HEK293 (cell line): ENCODE data around the gene STEAP1B.

Experiments used
- CTCF ChIA-PET: fragments of 350-600 bp; formaldehyde crosslinking; extraction: SDS; loops from one replicate; lab custom pipeline; 2021; ENCODE audit warnings: antibody characterized with exemption; lab: Yijun Ruan, JAX
- POLR2A ChIA-PET: fragments of 300-600 bp; formaldehyde crosslinking; extraction: SDS; loops from one replicate; lab custom pipeline; 2020; ENCODE audit warnings: antibody characterized with exemption, inconsistent platforms; lab: Yijun Ruan, JAX
- H3K27ac ChIP-seq: fragments of 200-500 bp; sonication (Bioruptor generic); 2 replicates; pipeline ENCODE4 v1.5.1; 2014; ENCODE audit warnings: low read depth, low read length, control low read depth, inconsistent platforms; ENCODE audit errors: extremely low read depth
- H3K36me3 ChIP-seq, 2 experiments: fragments of 200-500 bp in 1 of 2; sonication (Bioruptor generic) in 1 of 2; 1 replicate in 1 of 2; 2 replicates in 1 of 2; pipeline ENCODE4 v1.5.1; 2014 to 2017; ENCODE audit warnings: inconsistent platforms in 2 of 2, low read length in 2 of 2; ENCODE audit not compliant: control insufficient read depth in 2 of 2, insufficient read depth in 1 of 2
- H3K4me1 ChIP-seq: fragments of 200-500 bp; sonication (Bioruptor generic); 2 replicates; pipeline ENCODE4 v1.5.1; 2014; ENCODE audit warnings: mild to moderate bottlenecking, low read length, inconsistent platforms; ENCODE audit not compliant: control insufficient read depth, insufficient read depth
- H3K4me3 ChIP-seq: 2 replicates; pipeline ENCODE4 v1.5.1; 2011; ENCODE audit warnings: low read depth, mild to moderate bottlenecking, control low read depth, low read length, moderate library complexity
- H3K9me3 ChIP-seq: fragments of 200-500 bp; sonication (Bioruptor generic); 2 replicates; pipeline ENCODE4 v1.5.1; 2014; ENCODE audit warnings: low read depth, low read length, inconsistent platforms; ENCODE audit not compliant: control insufficient read depth, insufficient read depth
- IKZF3 ChIP-seq: fragments of 450-650 bp; IDR thresholded peaks from 2 replicates; pipeline ENCODE4 v1.5.0; 2018; ENCODE audit warnings: missing biosample characterization, mild to moderate bottlenecking, missing genetic modification characterization, moderate library complexity
- SCRT1 ChIP-seq: fragments of 450-650 bp; formaldehyde crosslinking; IDR thresholded peaks from 2 replicates; pipeline ENCODE4 v1.5.1; 2016; ENCODE audit warnings: missing biosample characterization, missing genetic modification characterization, borderline replicate concordance
- SP2 ChIP-seq: fragments of 450-650 bp; formaldehyde crosslinking; IDR thresholded peaks from 2 replicates; pipeline ENCODE4 v1.5.1; 2016; ENCODE audit warnings: missing biosample characterization, missing genetic modification characterization
- SP7 ChIP-seq: fragments of 450-650 bp; formaldehyde crosslinking; IDR thresholded peaks from 2 replicates; pipeline ENCODE4 v1.5.1; 2016; ENCODE audit warnings: missing biosample characterization, missing genetic modification characterization
- ZIC2 ChIP-seq: fragments of 450-650 bp; formaldehyde crosslinking; IDR thresholded peaks from 2 replicates; pipeline ENCODE4 v1.5.1; 2016; ENCODE audit warnings: missing biosample characterization, missing genetic modification characterization
- ZNF202 ChIP-seq: fragments of 450-650 bp; formaldehyde crosslinking; IDR thresholded peaks from 2 replicates; pipeline ENCODE4 v1.5.1; 2016; ENCODE audit warnings: missing biosample characterization, missing genetic modification characterization, borderline replicate concordance
- ZNF211 ChIP-seq: fragments of 450-650 bp; formaldehyde crosslinking; IDR thresholded peaks from 2 replicates; pipeline ENCODE4 v1.5.1; 2016; ENCODE audit warnings: low read depth, missing biosample characterization, missing genetic modification characterization
- ZNF223 ChIP-seq: fragments of 450-650 bp; formaldehyde crosslinking; IDR thresholded peaks from 2 replicates; pipeline ENCODE4 v1.5.1; 2016; ENCODE audit warnings: missing biosample characterization, missing genetic modification characterization
- ZNF266 ChIP-seq: fragments of 450-650 bp; formaldehyde crosslinking; IDR thresholded peaks from 2 replicates; pipeline ENCODE4 v1.5.1; 2016; ENCODE audit warnings: missing biosample characterization, missing genetic modification characterization, low read depth
- ZNF324 ChIP-seq: fragments of 450-650 bp; formaldehyde crosslinking; IDR thresholded peaks from 2 replicates; pipeline ENCODE4 v1.5.1; 2016; ENCODE audit warnings: missing biosample characterization, missing genetic modification characterization
- ZNF335 ChIP-seq: fragments of 450-650 bp; formaldehyde crosslinking; conservative IDR thresholded peaks from 2 replicates; pipeline ENCODE4 v1.5.1; 2016; ENCODE audit warnings: missing biosample characterization, missing genetic modification characterization
- ZNF521 ChIP-seq: fragments of 450-650 bp; formaldehyde crosslinking; IDR thresholded peaks from 2 replicates; pipeline ENCODE4 v1.5.1; 2017; ENCODE audit warnings: missing biosample characterization, mild to moderate bottlenecking, missing genetic modification characterization
- ZNF549 ChIP-seq: fragments of 450-650 bp; IDR thresholded peaks from 2 replicates; pipeline ENCODE4 v1.5.1; 2018; ENCODE audit warnings: missing biosample characterization, missing genetic modification characterization, mild to moderate bottlenecking, inconsistent platforms, moderate library complexity
- ZNF623 ChIP-seq: fragments of 450-650 bp; formaldehyde crosslinking; IDR thresholded peaks from 2 replicates; pipeline ENCODE4 v1.5.1; 2016; ENCODE audit warnings: missing biosample characterization, missing genetic modification characterization
- ZNF654 ChIP-seq: fragments of 450-650 bp; formaldehyde crosslinking; IDR thresholded peaks from 2 replicates; pipeline ENCODE4 v1.5.1; 2016; ENCODE audit warnings: low read depth, missing biosample characterization, missing genetic modification characterization
- ZNF660 ChIP-seq: fragments of 450-650 bp; IDR thresholded peaks from 2 replicates; pipeline ENCODE4 v1.5.1; 2018; ENCODE audit warnings: missing biosample characterization, mild to moderate bottlenecking, missing genetic modification characterization
- ZNF664 ChIP-seq: fragments of 450-650 bp; formaldehyde crosslinking; IDR thresholded peaks from 2 replicates; pipeline ENCODE4 v1.5.1; 2016; ENCODE audit warnings: missing biosample characterization, missing genetic modification characterization
- ZNF670 ChIP-seq: fragments of 450-650 bp; formaldehyde crosslinking; IDR thresholded peaks from 2 replicates; pipeline ENCODE4 v1.5.1; 2016; ENCODE audit warnings: missing biosample characterization, missing genetic modification characterization, low read depth
- ZNF76 ChIP-seq: fragments of 450-650 bp; formaldehyde crosslinking; IDR thresholded peaks from 2 replicates; pipeline ENCODE4; 2016; ENCODE audit warnings: low read depth, missing biosample characterization, missing genetic modification characterization, borderline replicate concordance
- ZNF768 ChIP-seq: fragments of 450-650 bp; formaldehyde crosslinking; IDR thresholded peaks from 2 replicates; pipeline ENCODE4 v1.5.1; 2018; ENCODE audit warnings: missing biosample characterization, mild to moderate bottlenecking, missing genetic modification characterization
- ZNF792 ChIP-seq: fragments of 450-650 bp; formaldehyde crosslinking; IDR thresholded peaks from 2 replicates; pipeline ENCODE4 v1.5.1; 2016; ENCODE audit warnings: missing biosample characterization, missing genetic modification characterization
- TF ChIP-seq, protein P1 (sequence below): fragments of 450-650 bp; formaldehyde crosslinking; IDR thresholded peaks from 2 replicates; pipeline ENCODE4 v1.5.1; 2016; ENCODE audit warnings: missing biosample characterization, missing genetic modification characterization
- TF ChIP-seq, protein P2 (sequence below): fragments of 450-650 bp; formaldehyde crosslinking; IDR thresholded peaks from 2 replicates; pipeline ENCODE4 v1.5.1; 2016; ENCODE audit warnings: missing biosample characterization, missing genetic modification characterization
- TF ChIP-seq, protein P3 (sequence below): fragments of 450-650 bp; formaldehyde crosslinking; IDR thresholded peaks from 2 replicates; pipeline ENCODE4 v1.5.1; 2016; ENCODE audit warnings: missing biosample characterization, missing genetic modification characterization
- TF ChIP-seq, protein P4 (sequence below): fragments of 450-650 bp; formaldehyde crosslinking; IDR thresholded peaks from 2 replicates; pipeline ENCODE4 v1.5.1; 2017; ENCODE audit warnings: missing biosample characterization, missing genetic modification characterization
- TF ChIP-seq, protein P5 (sequence below): fragments of 450-650 bp; formaldehyde crosslinking; IDR thresholded peaks from 2 replicates; pipeline ENCODE4 v1.5.1; 2017; ENCODE audit warnings: missing biosample characterization, missing genetic modification characterization
- TF ChIP-seq, protein P6 (sequence below): fragments of 450-650 bp; formaldehyde crosslinking; IDR thresholded peaks from 2 replicates; pipeline ENCODE4 v1.5.1; 2016; ENCODE audit warnings: missing biosample characterization, missing genetic modification characterization

STEAP1B gene

DNA sequence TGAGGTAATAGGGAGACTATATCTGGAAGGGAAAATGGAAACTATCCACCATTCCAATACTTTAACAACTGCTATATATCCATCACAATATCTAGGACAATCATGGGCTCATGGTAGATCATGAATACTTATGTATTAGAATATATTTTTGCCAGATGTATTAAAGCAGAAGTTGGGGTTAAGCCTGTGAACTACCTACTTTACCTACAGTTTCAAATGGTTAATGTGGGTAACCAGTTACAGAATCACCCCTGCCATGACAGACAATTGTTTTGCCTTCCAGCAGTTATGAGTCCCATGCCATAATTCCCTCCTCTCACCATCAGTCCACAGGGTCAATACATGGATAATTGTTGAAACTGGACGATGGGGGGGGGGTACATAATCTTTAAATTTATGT is 113.1 kb downstream of the STEAP1B start:
- Histone ChIP-seq H3K9me3 (no peaks in the 10 kb centered on the region), H3K36me3 (no peaks in the 10 kb centered on the region)
- CTCF ChIA-PET, result no interaction called here
- no peak for TF ChIP-seq ZNF335 (tag by site-specific recombination)
- TF ChIP-seq, protein P1, sequence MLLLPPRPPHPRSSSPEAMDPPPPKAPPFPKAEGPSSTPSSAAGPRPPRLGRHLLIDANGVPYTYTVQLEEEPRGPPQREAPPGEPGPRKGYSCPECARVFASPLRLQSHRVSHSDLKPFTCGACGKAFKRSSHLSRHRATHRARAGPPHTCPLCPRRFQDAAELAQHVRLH (tag by site-specific recombination), result no peak
- no peak for TF ChIP-seq ZNF623 (tag by site-specific recombination)
- TF ChIP-seq ZNF202 (tag by site-specific recombination), result no peak
- no peak for TF ChIP-seq ZNF324
- TF ChIP-seq ZNF660 (tag by site-specific recombination), result no peak
- TF ChIP-seq ZNF521 (tag by site-specific recombination), result no peak
- TF ChIP-seq, protein P2, sequence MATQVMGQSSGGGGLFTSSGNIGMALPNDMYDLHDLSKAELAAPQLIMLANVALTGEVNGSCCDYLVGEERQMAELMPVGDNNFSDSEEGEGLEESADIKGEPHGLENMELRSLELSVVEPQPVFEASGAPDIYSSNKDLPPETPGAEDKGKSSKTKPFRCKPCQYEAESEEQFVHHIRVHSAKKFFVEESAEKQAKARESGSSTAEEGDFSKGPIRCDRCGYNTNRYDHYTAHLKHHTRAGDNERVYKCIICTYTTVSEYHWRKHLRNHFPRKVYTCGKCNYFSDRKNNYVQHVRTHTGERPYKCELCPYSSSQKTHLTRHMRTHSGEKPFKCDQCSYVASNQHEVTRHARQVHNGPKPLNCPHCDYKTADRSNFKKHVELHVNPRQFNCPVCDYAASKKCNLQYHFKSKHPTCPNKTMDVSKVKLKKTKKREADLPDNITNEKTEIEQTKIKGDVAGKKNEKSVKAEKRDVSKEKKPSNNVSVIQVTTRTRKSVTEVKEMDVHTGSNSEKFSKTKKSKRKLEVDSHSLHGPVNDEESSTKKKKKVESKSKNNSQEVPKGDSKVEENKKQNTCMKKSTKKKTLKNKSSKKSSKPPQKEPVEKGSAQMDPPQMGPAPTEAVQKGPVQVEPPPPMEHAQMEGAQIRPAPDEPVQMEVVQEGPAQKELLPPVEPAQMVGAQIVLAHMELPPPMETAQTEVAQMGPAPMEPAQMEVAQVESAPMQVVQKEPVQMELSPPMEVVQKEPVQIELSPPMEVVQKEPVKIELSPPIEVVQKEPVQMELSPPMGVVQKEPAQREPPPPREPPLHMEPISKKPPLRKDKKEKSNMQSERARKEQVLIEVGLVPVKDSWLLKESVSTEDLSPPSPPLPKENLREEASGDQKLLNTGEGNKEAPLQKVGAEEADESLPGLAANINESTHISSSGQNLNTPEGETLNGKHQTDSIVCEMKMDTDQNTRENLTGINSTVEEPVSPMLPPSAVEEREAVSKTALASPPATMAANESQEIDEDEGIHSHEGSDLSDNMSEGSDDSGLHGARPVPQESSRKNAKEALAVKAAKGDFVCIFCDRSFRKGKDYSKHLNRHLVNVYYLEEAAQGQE (tag by site-specific recombination), result no peak
- TF ChIP-seq, protein P3, sequence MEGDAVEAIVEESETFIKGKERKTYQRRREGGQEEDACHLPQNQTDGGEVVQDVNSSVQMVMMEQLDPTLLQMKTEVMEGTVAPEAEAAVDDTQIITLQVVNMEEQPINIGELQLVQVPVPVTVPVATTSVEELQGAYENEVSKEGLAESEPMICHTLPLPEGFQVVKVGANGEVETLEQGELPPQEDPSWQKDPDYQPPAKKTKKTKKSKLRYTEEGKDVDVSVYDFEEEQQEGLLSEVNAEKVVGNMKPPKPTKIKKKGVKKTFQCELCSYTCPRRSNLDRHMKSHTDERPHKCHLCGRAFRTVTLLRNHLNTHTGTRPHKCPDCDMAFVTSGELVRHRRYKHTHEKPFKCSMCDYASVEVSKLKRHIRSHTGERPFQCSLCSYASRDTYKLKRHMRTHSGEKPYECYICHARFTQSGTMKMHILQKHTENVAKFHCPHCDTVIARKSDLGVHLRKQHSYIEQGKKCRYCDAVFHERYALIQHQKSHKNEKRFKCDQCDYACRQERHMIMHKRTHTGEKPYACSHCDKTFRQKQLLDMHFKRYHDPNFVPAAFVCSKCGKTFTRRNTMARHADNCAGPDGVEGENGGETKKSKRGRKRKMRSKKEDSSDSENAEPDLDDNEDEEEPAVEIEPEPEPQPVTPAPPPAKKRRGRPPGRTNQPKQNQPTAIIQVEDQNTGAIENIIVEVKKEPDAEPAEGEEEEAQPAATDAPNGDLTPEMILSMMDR (tag by site-specific recombination), result no peak
- no peak for TF ChIP-seq SP7
- TF ChIP-seq, protein P4, sequence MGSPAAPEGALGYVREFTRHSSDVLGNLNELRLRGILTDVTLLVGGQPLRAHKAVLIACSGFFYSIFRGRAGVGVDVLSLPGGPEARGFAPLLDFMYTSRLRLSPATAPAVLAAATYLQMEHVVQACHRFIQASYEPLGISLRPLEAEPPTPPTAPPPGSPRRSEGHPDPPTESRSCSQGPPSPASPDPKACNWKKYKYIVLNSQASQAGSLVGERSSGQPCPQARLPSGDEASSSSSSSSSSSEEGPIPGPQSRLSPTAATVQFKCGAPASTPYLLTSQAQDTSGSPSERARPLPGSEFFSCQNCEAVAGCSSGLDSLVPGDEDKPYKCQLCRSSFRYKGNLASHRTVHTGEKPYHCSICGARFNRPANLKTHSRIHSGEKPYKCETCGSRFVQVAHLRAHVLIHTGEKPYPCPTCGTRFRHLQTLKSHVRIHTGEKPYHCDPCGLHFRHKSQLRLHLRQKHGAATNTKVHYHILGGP, result no peak
- TF ChIP-seq, all 188 proteins: peak for 0
- no peaks in the 10 kb centered on the region for H3K4me1 ChIP-seq
- no peak overlapping the region for H3K27ac ChIP-seq
- H3K4me3 ChIP-seq, result no peak overlapping the region
- POLR2A ChIA-PET, result no interaction called here

DNA sequence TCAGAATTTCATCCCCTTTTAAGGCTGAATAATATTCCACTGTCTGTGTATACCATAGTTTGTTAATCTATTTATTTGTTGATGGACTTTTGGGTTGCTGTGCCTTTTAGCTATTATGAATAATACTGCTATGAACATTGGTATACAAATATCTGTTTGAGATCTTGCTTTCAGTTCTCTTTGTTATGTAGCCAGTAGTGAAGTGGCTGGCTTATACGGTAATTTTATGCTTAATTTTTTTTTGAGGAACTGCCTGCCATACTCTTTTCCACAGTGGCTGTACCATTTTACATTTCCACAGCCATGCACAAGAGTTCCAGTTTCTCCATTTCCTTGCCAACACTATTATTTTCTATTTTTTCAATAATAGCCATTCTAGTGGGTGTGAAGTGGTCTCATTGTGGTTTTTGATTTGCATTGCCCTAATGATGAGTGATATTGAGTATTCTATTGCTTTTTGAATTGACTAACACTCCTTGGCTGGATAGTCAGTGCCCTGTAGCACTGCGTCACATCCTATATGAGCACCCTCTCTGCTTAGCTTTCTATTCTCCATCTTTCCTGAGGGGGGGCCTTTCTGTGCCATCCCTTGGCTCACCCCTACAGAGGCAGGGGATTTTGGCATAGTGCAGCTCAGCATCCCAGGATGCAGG is 113.7 kb downstream of the STEAP1B start:
- no peak for TF ChIP-seq ZNF768 (tag by site-specific recombination)
- TF ChIP-seq ZNF670 (tag by site-specific recombination), result no peak
- TF ChIP-seq, protein P5, sequence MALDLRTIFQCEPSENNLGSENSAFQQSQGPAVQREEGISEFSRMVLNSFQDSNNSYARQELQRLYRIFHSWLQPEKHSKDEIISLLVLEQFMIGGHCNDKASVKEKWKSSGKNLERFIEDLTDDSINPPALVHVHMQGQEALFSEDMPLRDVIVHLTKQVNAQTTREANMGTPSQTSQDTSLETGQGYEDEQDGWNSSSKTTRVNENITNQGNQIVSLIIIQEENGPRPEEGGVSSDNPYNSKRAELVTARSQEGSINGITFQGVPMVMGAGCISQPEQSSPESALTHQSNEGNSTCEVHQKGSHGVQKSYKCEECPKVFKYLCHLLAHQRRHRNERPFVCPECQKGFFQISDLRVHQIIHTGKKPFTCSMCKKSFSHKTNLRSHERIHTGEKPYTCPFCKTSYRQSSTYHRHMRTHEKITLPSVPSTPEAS, result no peak
- TF ChIP-seq ZNF654, result no peak
- no peak for TF ChIP-seq ZNF792 (tag by site-specific recombination)
- TF ChIP-seq ZIC2, result no peak
- TF ChIP-seq, protein P6, sequence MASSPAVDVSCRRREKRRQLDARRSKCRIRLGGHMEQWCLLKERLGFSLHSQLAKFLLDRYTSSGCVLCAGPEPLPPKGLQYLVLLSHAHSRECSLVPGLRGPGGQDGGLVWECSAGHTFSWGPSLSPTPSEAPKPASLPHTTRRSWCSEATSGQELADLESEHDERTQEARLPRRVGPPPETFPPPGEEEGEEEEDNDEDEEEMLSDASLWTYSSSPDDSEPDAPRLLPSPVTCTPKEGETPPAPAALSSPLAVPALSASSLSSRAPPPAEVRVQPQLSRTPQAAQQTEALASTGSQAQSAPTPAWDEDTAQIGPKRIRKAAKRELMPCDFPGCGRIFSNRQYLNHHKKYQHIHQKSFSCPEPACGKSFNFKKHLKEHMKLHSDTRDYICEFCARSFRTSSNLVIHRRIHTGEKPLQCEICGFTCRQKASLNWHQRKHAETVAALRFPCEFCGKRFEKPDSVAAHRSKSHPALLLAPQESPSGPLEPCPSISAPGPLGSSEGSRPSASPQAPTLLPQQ, result no peak
- TF ChIP-seq SCRT1 (tag by site-specific recombination), result no peak
- no peak for TF ChIP-seq ZNF549 (tag by site-specific recombination)
- no peak for TF ChIP-seq ZNF266
- no peak for TF ChIP-seq IKZF3
- no peak for TF ChIP-seq ZNF664
- no peak for TF ChIP-seq ZNF76 (tag by site-specific recombination)
- TF ChIP-seq ZNF223 (tag by site-specific recombination), result no peak
- no peak for TF ChIP-seq ZNF211 (tag by site-specific recombination)
- TF ChIP-seq SP2 (tag by site-specific recombination), result no peak
- CTCF ChIA-PET, result no interaction called here
- POLR2A ChIA-PET, result no interaction called here

More for the DNA sequence above, 113.7 kb downstream of the STEAP1B start:
- no peaks in the 10 kb centered on the region for H3K36me3 ChIP-seq
- H3K4me1 ChIP-seq, result no peaks in the 10 kb centered on the region
- no peak overlapping the region for H3K4me3 ChIP-seq
- H3K27ac ChIP-seq, result no peak overlapping the region
- no peaks in the 10 kb centered on the region for H3K9me3 ChIP-seq
